IPS DF 4.7 (cell line): ENCODE measurements around the gene ITPR2.
"Not testable (repeated sequence)": the region's sequence is repeated elsewhere in the genome, so short reads cannot be mapped to it uniquely, and the experiment has no call there.

Experiments
- DNase-seq: peaks from one replicate; pipeline ENCODE4 v3.0.0-alpha.2; 2013; ENCODE audit warnings: low spot score; ENCODE audit errors: extremely low read depth

The ITPR2 gene

DNA sequence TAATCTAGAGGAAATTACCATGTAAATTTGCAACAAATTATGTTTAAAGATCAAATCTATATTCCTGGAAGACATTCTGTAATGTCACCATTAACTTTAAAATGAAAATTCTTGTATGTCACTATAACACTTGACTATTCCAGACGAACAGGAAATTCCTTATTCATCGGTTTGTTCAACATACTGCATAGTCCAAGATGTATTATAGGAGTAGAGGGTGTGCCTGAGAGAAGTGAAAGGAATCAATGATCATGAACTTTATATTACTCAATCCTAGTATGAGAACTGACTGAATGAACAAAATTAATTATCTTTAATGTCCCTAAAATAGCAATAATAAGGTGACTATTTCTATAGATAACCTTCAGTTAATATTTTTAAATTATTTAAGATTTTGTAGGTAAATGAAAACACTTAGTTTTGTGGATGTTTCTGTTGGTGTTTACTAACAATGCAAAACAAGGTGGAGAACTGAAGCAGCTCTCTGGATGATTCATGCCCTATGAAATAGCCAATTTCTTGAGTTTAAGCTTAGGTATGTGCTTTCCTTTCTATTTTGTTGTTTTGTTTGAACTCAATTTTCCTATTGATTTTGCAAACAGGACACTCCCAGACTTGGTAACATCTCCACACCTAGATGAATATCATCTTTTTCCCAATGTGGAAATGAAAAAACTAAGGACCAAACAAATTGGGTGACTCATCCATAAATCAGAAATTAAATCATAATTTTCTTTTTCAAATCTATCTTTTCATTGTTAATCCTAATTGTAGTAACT lies 18.2 kb upstream of the ITPR2 start:
- no peak for DNase-seq

DNA sequence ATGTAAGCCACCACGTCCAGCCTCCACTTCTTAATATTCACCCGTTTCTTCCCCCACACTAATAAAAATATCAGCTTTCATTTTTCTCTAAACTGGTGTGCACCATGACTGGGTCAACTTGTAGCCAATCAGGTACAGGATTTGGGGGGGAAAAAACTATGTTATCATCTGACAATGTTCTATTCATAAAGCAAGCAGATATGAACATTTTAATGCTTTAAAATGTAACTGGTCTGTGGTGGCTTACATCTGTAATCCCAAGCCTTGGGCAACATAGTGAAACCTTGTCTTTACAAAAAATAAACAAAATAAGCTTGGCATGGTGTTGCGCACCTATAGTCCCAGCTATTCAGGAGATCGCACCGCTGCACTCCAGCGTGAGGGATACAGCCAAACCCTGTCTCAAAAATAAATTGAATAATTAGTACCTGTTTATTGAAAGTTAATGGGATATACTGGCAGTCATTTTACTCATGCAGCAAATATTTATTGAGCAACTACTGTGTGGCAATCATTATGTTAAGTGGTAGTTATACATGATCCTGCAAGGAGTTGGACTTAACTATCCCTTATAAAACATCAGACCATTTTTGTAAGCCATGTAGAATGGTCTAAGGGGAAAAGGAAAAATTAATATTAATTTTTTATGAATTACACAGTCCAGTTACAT lies 15.3 kb upstream of the ITPR2 start:
- DNase-seq = no peak

DNA sequence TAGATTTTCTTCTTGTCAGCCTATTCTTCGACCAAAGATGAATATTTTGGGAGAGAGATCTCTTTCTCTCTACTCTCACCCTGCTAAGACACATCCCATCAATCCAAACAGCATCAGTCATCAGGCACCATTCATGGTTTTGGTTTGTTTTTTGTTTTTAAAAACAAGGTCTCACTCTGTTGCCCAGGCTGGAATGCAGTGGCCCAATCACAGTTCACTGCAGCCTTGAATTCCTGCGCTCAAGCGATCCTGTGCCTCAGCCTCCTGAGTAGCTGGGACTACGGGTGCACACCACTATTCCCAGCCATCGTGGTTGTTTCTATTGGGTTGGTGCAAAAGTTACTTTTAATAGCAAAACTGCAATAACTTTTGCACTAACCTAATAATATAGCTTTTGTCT lies 14.4 kb upstream of the ITPR2 start:
- no peak for DNase-seq

DNA sequence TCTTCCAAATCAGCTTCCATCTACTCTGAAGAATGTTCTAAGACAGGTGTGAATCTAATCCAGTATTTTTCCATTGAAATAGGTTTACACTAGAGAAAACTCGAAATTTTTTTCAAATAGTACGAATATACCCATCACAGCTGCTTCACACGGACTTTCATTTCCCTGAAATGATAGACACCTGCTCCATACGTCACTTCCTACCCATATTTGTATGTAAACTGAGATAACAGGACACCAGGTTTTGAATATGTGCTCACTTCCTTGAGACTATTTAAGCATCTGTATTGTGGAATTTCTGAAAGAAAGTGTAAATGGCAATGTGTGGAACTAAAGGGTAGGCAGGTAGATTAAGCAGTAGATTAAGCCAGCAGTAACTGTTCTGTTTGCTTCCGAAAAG lies 13.4 kb upstream of the ITPR2 start:
- no peak for DNase-seq

DNA sequence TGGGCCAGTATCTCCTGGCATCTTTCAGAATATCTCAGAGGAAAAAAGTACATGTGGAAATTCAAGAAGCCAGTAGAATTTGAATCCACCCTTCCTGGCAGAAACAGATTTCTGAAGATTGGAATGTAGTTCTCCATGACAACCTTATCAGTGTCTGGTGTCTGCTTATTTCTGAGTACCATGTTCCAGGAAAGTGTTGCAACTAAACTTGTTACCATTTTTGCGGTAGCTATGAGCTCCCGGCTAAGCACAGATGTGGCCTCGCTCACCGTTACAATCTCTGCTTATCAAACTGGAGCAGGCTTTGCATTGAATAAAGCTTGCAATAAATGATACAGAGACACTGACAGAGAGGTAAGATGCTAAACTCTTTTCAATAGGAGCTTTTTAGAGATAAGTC lies 13.0 kb upstream of the ITPR2 start:
- no peak for DNase-seq

DNA sequence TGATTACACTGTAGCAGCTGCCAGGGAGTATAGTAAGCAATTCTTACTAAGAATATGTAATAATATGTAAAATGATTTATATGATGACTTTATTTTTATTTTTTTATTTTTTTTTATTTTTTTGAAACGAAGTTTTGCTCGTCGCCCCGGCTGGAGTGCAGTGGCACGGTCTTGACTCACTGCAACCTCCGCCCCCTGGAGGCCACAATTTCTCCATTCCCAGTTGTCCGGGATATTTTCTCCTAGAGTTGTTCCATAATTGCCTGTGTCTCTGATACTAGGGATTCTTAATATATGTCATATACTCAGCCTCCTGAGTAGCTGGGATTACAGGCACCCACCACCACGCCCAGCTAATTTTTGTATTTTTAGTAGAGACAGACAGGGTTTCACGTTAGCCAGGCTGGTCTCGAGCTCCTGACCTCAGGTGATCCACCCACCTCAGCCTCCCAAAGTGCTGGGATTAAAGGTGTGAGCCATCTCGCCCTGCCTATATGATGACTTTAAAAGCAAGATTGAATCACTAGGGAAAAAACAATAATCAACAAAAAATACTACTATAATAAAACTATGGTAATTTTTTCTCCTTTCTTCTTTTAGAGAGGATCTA lies 12.2 kb upstream of the ITPR2 start:
- no peak for DNase-seq

DNA sequence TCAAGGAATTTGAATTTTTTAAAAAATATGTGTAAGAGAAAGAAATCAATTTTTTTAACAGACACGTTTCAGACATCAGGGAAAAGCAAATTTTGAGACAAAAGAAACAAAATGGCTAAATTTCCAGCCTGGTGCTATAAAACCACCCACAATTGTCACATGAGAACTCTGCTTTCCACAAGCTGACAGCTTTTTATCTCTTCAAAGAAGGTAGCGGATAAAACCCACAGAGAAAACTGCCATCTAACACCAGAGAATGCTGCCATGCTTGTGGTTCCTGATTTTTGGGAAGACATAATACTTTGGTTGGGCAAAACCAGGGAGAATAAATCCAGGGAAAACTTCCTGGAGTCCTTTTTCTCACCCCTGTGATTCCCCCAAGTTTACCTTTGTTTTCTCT lies 10.3 kb upstream of the ITPR2 start:
- DNase-seq = no peak

DNA sequence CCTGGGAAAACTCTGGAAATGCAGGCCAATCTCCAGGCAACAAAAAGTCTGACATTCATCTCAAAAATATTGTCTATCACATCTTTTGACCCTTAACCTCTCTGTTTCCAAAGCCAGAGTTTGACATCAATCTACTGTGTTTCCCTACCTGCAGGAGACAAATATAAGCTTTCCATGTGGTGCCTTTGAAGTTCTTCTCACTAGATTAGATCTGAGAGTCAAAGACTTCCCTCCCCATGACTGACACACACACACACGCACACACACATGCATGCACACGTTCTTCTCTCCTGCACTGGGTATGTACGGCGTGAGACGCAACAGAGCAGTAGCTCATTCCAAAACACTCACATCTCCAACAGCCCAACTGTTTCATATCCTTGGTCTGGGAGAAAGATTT lies 8.1 kb upstream of the ITPR2 start:
- no peak for DNase-seq

DNA sequence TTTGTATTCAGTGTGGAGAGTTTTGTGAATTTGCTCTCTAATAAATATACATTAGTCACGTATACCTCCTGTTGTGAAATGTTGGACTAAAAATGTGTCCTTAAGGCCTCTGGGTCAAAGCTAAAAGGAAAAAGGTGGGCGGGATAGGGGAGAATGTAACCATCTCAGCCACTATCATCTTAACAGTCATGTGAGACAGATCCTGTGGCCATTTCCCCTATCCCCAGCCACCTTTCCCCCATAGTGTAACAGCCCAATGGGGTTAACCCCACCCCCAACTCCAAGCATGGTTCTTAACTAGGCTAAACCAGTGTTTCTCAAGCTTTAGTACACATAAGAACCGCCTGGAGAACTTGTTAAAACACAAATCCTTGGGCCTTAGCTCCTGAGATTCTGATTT lies 6.5 kb upstream of the ITPR2 start:
- DNase-seq = no peak

DNA sequence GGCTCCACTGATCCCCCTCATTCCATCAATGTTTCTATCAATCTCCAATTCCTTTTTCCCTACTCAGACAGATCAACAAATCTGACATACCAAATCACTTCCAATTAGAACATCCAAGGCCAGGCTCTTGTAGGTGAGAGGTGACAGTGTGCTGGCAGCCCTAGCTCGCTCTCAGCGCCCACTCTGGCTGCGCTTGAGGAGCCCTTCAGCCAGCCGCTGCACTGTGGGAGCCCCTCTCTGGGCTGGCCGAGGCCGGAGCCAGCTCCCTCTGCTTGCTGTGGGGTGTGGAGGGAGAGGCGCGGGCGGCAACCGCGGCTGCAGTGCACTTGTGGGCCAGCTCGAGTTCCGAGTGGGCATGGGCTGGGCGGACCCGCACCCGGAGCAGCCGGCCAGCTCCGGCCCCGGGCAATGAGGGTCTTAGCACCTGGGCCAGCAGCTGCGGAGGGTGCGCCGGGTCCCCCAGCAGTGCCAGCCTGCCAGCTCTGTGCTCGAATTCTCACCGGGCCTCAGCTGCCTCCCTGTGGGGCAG lies 6.0 kb upstream of the ITPR2 start:
- no peak for DNase-seq

DNA sequence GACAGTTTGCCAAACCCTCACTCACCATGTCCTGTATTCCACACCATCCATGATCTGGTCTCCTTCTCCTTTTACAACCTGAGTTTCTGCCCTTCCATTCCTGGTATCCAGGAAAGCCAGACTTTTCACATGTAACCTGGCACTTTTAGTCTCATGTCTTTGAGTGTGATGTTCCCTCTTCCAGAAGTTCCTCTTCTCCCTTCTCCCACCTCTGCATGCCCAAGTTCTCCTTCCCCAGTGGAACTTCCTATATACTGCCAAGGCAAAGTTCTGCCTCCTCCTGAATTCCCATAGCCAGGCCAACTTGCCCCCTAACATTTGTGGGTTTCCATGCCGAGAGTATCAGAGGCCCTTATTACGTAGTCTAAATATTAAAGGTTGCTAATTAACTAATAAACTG lies 3.2 kb upstream of the ITPR2 start:
- DNase-seq = no peak

DNA sequence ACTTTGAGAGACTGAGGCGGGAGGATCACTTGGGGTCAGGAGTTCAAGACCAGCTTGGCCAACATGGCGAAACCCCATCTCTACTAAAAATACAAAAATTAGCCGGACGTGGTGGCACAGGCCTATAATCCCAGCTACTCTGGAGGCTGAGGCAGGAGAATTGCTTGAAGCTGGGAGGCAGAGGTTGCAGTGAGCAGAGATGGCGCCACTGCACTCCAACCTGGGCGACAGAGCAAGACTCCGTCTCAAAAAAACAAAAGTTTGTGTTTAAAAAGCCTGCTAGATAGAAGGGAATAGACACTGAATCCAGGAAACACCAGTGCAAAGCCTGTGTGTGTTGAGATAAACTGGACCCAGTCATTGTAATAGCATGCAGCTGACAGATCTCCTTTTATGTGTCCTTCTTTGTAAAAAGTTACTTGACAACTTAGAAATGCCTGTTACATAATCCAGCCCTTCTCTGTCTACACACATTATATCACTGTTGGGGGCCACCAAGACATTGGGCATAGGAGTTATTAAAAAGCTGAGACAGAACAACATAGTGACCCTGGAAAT lies 1.6 kb upstream of the ITPR2 start:
- not testable (repeated sequence) for DNase-seq

DNA sequence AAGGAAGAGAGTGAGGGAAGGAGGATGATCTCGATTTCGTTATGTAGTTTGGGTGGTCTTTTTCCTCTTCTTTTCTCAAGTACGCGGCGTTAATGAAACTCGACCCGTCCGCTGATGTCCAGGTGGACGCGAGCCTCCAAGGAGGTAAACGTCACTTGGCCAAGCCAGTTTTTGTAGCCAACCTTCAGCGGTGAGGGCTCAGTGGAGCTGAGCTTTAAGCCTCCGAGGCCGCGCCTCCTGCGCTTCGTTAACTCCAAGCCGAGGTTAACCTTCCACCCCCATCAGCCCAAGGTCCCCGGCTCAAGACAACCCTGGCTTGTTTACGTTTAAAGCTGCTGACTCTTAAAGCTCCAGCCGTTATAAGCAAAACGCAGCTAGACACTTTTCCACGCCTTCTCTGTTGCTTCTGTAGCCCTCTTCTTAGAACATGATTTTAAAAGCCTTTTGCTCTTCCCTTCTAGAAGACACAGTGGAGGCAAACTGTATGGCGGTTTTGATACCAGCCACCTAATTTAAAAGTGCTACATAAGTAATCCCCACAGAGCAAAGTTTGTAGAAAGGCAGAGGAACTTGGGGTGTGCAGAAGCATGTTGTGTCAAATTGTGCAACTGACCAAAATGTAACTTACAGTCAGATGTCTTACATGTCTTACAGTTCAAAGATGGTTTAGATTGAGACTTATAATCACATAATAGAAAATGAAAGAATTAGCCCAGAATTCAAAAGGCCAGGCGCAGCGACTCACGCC lies 923 bp upstream of the ITPR2 start:
- DNase-seq = peak; percentile 72

DNA sequence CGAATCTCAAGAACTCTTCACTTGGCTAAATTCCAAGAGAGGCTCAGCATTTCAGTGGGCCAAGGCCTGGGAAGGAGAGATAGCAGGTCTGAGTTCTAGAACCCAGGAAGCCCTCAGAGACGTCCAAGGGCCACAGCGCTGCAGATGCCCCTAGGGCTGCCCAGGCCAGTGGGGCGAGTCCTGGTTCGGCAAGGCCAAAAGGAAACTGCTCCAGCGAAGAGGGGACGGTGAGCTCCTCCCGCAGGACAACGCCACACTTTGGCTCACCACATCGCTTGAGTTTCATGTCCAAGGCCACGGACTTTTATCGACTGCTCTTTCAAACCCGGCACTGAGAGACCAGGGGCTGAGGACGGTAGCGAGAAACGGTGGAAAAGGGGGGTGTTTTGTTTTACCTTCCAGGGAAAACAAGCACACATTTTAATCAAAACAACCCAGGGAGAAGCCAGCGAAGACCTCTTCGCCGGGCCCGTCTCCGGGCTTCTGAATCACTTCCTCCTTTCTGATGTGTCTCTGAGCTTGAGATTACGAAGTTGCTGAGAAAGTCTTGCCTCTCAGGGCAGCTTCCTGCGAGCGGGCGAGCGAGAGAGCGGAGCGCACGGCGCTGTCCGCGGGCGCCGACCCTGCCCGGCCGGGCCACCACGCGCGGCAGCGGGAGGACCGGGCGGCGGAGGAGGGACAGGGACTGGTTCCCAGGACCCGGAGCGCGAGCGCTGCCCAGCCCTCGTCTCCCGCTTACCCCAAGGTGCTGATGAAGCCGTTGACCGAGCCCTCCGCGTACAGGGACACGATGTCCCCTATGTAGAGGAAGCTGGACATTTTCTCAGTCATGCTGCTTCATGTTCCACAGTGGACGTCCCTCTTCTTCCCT lies 808 bp downstream of the ITPR2 start:
- no peak for DNase-seq

DNA sequence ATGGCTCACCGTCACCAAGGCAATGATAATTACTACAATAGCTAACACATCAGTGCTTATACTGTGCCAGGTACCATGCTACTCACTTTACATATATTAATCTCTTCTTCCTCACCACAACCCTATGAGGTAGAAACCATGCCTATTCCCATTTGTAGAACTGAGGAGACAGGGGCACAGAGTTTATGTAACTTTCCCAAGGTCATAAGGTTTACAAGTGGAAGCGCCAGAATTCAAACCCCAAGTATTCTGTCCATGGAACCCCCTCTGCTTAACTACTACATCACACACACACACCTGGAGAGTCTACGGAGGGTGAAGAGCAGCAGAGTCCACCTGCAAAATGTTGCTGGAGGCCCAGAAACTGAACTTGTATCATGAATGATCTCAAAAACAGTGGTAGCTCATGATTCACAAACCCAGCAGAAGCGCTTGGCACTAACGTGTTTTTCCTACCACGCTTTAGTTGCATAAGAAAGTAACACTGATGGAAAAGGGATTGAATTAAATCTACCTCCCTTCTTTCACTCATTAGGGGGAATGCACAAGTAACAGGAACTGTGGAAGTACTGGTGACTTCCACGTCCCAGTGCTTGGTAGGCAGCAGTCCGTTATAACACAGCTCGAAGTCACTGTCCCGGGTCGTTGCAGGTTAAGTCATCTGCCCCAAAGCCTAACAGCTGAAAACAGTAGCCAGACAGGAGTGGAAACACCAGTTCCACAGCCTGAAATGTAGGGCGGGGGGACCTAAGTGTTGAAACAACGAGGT lies 2.0 kb downstream of the ITPR2 start:
- no peak for DNase-seq

DNA sequence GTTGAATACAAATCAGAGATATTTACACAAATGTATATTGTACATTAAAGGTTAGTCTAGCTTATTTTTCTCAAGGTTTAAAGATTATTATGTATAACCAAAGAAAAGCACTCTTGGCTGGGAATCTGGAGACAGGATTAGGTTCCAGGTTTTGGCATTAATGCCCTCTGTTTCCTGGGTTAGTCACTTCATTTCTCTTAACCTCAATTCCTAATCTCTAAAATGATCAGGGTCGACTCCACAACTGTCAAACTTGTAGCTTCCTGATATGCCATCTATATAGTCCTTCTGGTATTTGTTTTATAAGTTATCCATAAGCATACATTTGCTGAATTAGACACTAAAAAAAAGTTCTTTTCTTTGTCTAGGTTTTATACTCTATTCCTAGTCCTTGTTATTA lies 2.6 kb downstream of the ITPR2 start:
- no peak for DNase-seq

DNA sequence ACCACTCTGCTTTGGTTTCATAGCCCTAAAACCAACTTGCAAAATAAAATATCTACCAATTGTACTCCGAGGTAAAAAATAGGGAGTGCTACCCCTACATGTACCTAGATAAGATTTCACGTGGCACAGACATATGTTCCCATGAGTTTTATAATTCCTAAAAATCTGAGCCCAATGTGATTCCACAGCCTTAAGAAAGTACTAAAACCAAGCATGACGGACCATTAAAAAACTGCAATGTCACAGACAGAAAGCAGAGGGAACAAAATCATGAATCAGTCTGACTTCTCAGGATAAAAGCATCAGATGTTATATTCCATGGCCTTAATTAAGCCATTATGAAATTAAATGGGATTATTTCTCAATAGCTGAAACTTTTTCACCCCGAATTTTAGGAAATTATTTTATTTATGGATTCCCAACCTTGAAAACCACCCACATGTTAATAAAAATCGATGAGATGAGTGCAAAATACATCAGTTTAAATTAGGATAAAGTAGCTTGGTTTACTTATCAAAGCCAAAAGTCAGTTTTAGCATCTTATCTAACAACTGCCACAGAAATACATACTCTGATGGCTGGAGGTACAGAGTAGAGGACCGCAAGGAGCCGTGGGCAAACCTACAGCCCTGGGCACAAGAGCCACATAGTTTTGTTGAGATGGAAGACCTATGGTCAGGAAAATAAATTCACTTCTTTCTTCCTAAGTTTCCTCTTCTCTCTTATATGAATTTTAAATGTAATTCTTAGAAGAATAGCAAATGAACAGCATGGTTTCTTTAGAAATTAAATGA lies 4.5 kb downstream of the ITPR2 start:
- DNase-seq = no peak

DNA sequence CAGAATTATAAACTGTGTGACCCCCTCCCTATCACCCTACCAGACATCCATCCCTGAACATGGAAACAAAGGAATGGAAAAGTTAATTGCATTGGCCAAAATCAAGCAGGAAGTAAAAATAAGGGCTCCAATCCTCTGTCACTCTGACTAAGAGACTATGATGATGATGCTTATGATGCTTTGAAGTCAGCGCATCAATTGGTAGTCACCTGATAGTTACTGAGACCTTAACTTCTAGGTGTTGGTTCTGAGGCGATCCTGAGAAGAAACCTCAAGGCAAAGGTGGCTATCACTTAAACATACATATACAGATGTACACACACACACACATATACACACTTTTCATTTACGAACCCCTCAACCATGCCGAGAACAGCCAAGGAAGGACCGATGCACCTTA lies 6.6 kb downstream of the ITPR2 start:
- no peak for DNase-seq

DNA sequence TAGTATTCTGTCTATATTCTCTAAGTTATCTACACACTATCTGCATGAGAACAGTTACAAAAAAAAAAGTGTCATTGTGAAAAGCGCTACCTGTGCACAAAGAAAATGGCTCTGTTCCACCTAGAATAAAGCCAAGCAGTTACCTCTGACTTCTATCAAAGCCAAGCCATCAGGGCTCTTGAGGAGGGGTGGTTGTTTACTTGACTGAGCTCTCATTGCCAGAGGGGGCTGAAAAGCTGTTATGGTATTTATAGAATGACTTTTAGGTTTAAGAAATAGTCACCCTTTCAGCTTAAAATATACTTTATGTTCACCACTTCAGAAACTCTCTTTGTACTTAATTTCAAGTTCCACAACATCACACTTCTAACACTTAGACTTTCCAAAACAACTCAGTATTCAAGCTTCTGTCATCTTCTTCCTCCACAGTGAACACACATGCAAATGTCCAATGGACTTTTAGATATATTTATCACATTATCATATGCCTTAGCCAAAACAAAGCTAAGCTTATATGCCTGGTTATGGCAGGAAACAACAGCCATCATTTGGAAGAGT lies 7.5 kb downstream of the ITPR2 start:
- DNase-seq = no peak
